SK-N-SH treated with all-trans-retinoic acid at 6 μM for 48 hours (cell line): Measurements from ENCODE around the gene TMEM208.

ENCODE experiments used
- ZNF8 ChIP-seq: fragments of 450-650 bp; formaldehyde crosslinking; IDR thresholded peaks from 2 replicates; pipeline ENCODE4 v1.5.0; 2020; ENCODE audit warnings: mild to moderate bottlenecking, moderate library complexity
- TF ChIP-seq, protein P1 (sequence below): fragments of 250-450 bp; sonication (Bioruptor Pico); IDR thresholded peaks from 2 replicates; pipeline ENCODE4 v1.8.0; 2020; ENCODE audit warnings: mild to moderate bottlenecking, moderate library complexity, borderline replicate concordance
- TF ChIP-seq, protein P2 (sequence below): fragments of 250-450 bp; sonication (Bioruptor Pico); IDR thresholded peaks from 2 replicates; pipeline ENCODE4 v1.8.0; 2021; ENCODE audit warnings: low read depth, mild to moderate bottlenecking, moderate library complexity, borderline replicate concordance

DNA sequence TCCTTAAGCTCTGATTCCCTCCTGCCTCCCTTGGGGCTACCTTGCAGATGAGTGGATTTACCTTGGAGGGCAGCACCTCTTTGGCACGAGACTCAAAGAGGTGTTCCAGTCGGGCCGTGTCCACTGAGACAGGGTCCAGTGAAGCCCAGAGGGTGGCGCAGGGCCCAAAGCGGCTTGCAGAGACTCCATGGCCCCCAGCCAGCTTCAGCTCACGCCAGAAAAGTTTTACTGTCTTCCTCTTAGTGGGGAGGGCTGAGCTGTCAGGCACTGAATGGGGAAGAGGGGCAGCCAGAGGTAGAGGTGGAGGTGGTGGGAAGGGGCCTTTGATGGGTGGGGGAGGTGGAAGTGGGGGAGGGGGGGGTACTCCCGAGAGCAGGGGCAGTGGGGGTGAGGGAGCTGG lies 6.7 kb downstream of the TMEM208 start:
- TF ChIP-seq, protein P1, sequence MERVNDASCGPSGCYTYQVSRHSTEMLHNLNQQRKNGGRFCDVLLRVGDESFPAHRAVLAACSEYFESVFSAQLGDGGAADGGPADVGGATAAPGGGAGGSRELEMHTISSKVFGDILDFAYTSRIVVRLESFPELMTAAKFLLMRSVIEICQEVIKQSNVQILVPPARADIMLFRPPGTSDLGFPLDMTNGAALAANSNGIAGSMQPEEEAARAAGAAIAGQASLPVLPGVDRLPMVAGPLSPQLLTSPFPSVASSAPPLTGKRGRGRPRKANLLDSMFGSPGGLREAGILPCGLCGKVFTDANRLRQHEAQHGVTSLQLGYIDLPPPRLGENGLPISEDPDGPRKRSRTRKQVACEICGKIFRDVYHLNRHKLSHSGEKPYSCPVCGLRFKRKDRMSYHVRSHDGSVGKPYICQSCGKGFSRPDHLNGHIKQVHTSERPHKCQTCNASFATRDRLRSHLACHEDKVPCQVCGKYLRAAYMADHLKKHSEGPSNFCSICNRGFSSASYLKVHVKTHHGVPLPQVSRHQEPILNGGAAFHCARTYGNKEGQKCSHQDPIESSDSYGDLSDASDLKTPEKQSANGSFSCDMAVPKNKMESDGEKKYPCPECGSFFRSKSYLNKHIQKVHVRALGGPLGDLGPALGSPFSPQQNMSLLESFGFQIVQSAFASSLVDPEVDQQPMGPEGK (CRISPR knock-in tag) = no peak
- TF ChIP-seq, protein P2, sequence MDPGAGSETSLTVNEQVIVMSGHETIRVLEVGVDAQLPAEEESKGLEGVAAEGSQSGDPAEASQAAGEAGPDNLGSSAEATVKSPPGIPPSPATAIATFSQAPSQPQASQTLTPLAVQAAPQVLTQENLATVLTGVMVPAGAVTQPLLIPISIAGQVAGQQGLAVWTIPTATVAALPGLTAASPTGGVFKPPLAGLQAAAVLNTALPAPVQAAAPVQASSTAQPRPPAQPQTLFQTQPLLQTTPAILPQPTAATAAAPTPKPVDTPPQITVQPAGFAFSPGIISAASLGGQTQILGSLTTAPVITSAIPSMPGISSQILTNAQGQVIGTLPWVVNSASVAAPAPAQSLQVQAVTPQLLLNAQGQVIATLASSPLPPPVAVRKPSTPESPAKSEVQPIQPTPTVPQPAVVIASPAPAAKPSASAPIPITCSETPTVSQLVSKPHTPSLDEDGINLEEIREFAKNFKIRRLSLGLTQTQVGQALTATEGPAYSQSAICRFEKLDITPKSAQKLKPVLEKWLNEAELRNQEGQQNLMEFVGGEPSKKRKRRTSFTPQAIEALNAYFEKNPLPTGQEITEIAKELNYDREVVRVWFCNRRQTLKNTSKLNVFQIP (CRISPR knock-in tag) = no peak
- no peak for TF ChIP-seq ZNF8 (CRISPR knock-in tag)
